Measurements from ENCODE around the gene IFI27L2. TPM values are rescaled to one million over a fixed set of nuclear protein-coding genes. Genes with fewer than 3 reads are reported as not detected.

Gene IFI27L2
- total RNA-seq, 1 donor from 2014 or later = 63.9 TPM

- Histone ChIP-seq H3K27ac (ENCODE audit: low read depth, low read length) (no peak overlapping the region), H3K9ac (ENCODE audit: low read length) (no peak overlapping the region), H3K36me3 (ENCODE audit: insufficient read depth, low read length) (no peaks in the 10 kb centered on the region), H3K27me3 (ENCODE audit: insufficient read depth, low read length) (peaks cover 24% of the 10 kb centered on the region), H3K4me3 (ENCODE audit: insufficient read depth, low read depth, low read length) (no peak overlapping the region), H3K4me2 (ENCODE audit: low read length) (no peak overlapping the region), H3K9me3 (ENCODE audit: insufficient read depth, low read depth, low read length) (no peaks in the 10 kb centered on the region), H4K20me1 (ENCODE audit: insufficient read depth, low read length) (no peaks in the 10 kb centered on the region), H3K79me2 (ENCODE audit: insufficient read depth, low read length) (no peaks in the 10 kb centered on the region), H3K4me1 (ENCODE audit: insufficient read depth, low read length) (no peaks in the 10 kb centered on the region), H2AFZ (ENCODE audit: low read depth, low read length) (no peak overlapping the region)
- no peak for TF ChIP-seq CTCF (IDR thresholded peaks at IDR 0.05; ENCODE audit: insufficient read depth, low read depth, low read length)
- no peak for TF ChIP-seq EZH2 (IDR thresholded peaks at IDR 0.05; ENCODE audit: insufficient read depth, low read length)
- DNase-seq (ENCODE audit: low read depth) (no peak), FAIRE-seq (no peak)
- Mint-ChIP-seq H3K4me1 (ENCODE audit: low read depth, unreplicated experiment) (peaks cover 2% of the 10 kb centered on the region), H3K36me3 (ENCODE audit: low read depth, unreplicated experiment) (no peaks in the 10 kb centered on the region), H3K27me3 (ENCODE audit: low read depth, unreplicated experiment) (no peaks in the 10 kb centered on the region), H3K9me3 (ENCODE audit: unreplicated experiment) (no peaks in the 10 kb centered on the region), H3K4me3 (ENCODE audit: unreplicated experiment) (peak overlapping the region; percentile 88), H3K27ac (ENCODE audit: unreplicated experiment) (no peak overlapping the region)
These were observed 43.1 kb upstream of the IFI27L2 start for GRCh38 chr14:94172545-94172944.

- Mint-ChIP-seq H3K4me1 (ENCODE audit: low read depth, unreplicated experiment) (peaks cover 2% of the 10 kb centered on the region), H3K9me3 (ENCODE audit: unreplicated experiment) (no peaks in the 10 kb centered on the region), H3K27ac (ENCODE audit: unreplicated experiment) (no peak overlapping the region), H3K36me3 (ENCODE audit: low read depth, unreplicated experiment) (no peaks in the 10 kb centered on the region), H3K27me3 (ENCODE audit: low read depth, unreplicated experiment) (peaks cover 2% of the 10 kb centered on the region), H3K4me3 (ENCODE audit: unreplicated experiment) (no peak overlapping the region)
- Histone ChIP-seq H3K4me2 (ENCODE audit: low read length) (no peak overlapping the region), H3K4me1 (ENCODE audit: insufficient read depth, low read length) (no peaks in the 10 kb centered on the region), H3K27ac (ENCODE audit: low read depth, low read length) (no peak overlapping the region), H3K4me3 (ENCODE audit: insufficient read depth, low read depth, low read length) (no peak overlapping the region), H3K9ac (ENCODE audit: low read length) (no peak overlapping the region), H2AFZ (ENCODE audit: low read depth, low read length) (no peak overlapping the region), H3K79me2 (ENCODE audit: insufficient read depth, low read length) (no peaks in the 10 kb centered on the region), H3K9me3 (ENCODE audit: insufficient read depth, low read depth, low read length) (no peaks in the 10 kb centered on the region), H4K20me1 (ENCODE audit: insufficient read depth, low read length) (no peaks in the 10 kb centered on the region), H3K36me3 (ENCODE audit: insufficient read depth, low read length) (no peaks in the 10 kb centered on the region), H3K27me3 (ENCODE audit: insufficient read depth, low read length) (peaks cover 17% of the 10 kb centered on the region)
- FAIRE-seq = no peak
- TF ChIP-seq EZH2 (IDR thresholded peaks at IDR 0.05; ENCODE audit: insufficient read depth, low read length) (no peak), CTCF (IDR thresholded peaks at IDR 0.05; ENCODE audit: insufficient read depth, low read depth, low read length) (no peak)
- DNase-seq (ENCODE audit: low read depth) = peak; percentile 6
These were observed 41.8 kb upstream of the IFI27L2 start for GRCh38 chr14:94171208-94171607.

- H3K9me3 Mint-ChIP-seq (ENCODE audit: unreplicated experiment) = no peaks in the 10 kb centered on the region
- Histone ChIP-seq H3K9me3 (ENCODE audit: insufficient read depth, low read depth, low read length) (no peaks in the 10 kb centered on the region), H4K20me1 (ENCODE audit: insufficient read depth, low read length) (no peaks in the 10 kb centered on the region), H3K4me3 (ENCODE audit: insufficient read depth, low read depth, low read length) (no peak overlapping the region), H3K4me1 (ENCODE audit: insufficient read depth, low read length) (no peaks in the 10 kb centered on the region), H3K9ac (ENCODE audit: low read length) (no peak overlapping the region), H3K36me3 (ENCODE audit: insufficient read depth, low read length) (no peaks in the 10 kb centered on the region), H3K4me2 (ENCODE audit: low read length) (no peak overlapping the region), H2AFZ (ENCODE audit: low read depth, low read length) (no peak overlapping the region), H3K27me3 (ENCODE audit: insufficient read depth, low read length) (peaks cover 8% of the 10 kb centered on the region), H3K79me2 (ENCODE audit: insufficient read depth, low read length) (no peaks in the 10 kb centered on the region), H3K27ac (ENCODE audit: low read depth, low read length) (no peak overlapping the region)
- H3K36me3 Mint-ChIP-seq (ENCODE audit: low read depth, unreplicated experiment) = no peaks in the 10 kb centered on the region
- peaks cover 4% of the 10 kb centered on the region for H3K27me3 Mint-ChIP-seq (ENCODE audit: low read depth, unreplicated experiment)
- peaks cover 2% of the 10 kb centered on the region for H3K4me1 Mint-ChIP-seq (ENCODE audit: low read depth, unreplicated experiment)
- TF ChIP-seq CTCF (IDR thresholded peaks at IDR 0.05; ENCODE audit: insufficient read depth, low read depth, low read length) (no peak), EZH2 (IDR thresholded peaks at IDR 0.05; ENCODE audit: insufficient read depth, low read length) (no peak)
- H3K4me3 Mint-ChIP-seq (ENCODE audit: unreplicated experiment) = no peak overlapping the region
- DNase-seq (ENCODE audit: low read depth) = no peak
- FAIRE-seq = no peak
- H3K27ac Mint-ChIP-seq (ENCODE audit: unreplicated experiment) = no peak overlapping the region
These were observed 40.7 kb upstream of the IFI27L2 start for GRCh38 chr14:94170136-94170535.
